ENCODE data around the gene ATG13.
A peak's percentile ranks its signal among the peaks of the same experiment; 100 is the strongest.
"Not testable (repeated sequence)": the region's sequence is repeated elsewhere in the genome, so short reads cannot be mapped to it uniquely, and the experiment has no call there.

ATG13 gene

GRCh38 chr11:46694607-46695006 is 77.3 kb downstream of the ATG13 start:
- DNase-seq (ENCODE audit: low read depth in 2 of 2, low spot score in 1 of 2): no peak

GRCh38 chr11:46695345-46696211 is 78.2 kb downstream of the ATG13 start:
- no peak for DNase-seq (ENCODE audit: low read depth in 2 of 2, low spot score in 1 of 2)

GRCh38 chr11:46696212-46696558 is 78.8 kb downstream of the ATG13 start:
- DNase-seq (ENCODE audit: low read depth in 2 of 2, low spot score in 1 of 2): no peak

- DNase-seq (ENCODE audit: low read depth in 2 of 2, low spot score in 1 of 2): no peak
Observed at GRCh38 chr11:46697303-46697702, 80.0 kb downstream of the ATG13 start.

- no peak for DNase-seq (ENCODE audit: low read depth in 2 of 2, low spot score in 1 of 2)
Observed at GRCh38 chr11:46697723-46698122, 80.4 kb downstream of the ATG13 start.

- no peak for DNase-seq (ENCODE audit: low read depth in 2 of 2, low spot score in 1 of 2)
Observed at GRCh38 chr11:46698597-46698996, 81.2 kb downstream of the ATG13 start.

- DNase-seq (ENCODE audit: low read depth in 2 of 2, low spot score in 1 of 2): peak; percentile 98
Observed at GRCh38 chr11:46700241-46701077, 83.1 kb downstream of the ATG13 start, which contains the start of the genes ARHGAP1 and ZNF408. TSS of gene ARHGAP1 (minus strand) at chr11:46700619. CDS start at chr11:46696107, 4,512 bp downstream. TSS of gene ZNF408 (plus strand) at chr11:46701031. CDS start at chr11:46701048, 17 bp downstream.

GRCh38 chr11:46701078-46701654 is 83.8 kb downstream of the ATG13 start:
- DNase-seq (ENCODE audit: low read depth in 2 of 2, low spot score in 1 of 2): no peak

GRCh38 chr11:46705070-46705688 is 87.8 kb downstream of the ATG13 start:
- DNase-seq (ENCODE audit: low read depth in 2 of 2, low spot score in 1 of 2): no peak

- DNase-seq (ENCODE audit: low read depth in 2 of 2, low spot score in 1 of 2): no peak
Observed at GRCh38 chr11:46706886-46707285, 89.5 kb downstream of the ATG13 start.

- DNase-seq (ENCODE audit: low read depth in 2 of 2, low spot score in 1 of 2): not testable (repeated sequence)
Observed at GRCh38 chr11:46709351-46709750, 92.0 kb downstream of the ATG13 start.

GRCh38 chr11:46710821-46711269 is 93.5 kb downstream of the ATG13 start:
- no peak for DNase-seq (ENCODE audit: low read depth in 2 of 2, low spot score in 1 of 2)

GRCh38 chr11:46711303-46711702 is 94.0 kb downstream of the ATG13 start:
- DNase-seq (ENCODE audit: low read depth in 2 of 2, low spot score in 1 of 2): no peak

- no peak for DNase-seq (ENCODE audit: low read depth in 2 of 2, low spot score in 1 of 2)
Observed at GRCh38 chr11:46712874-46713576, 95.7 kb downstream of the ATG13 start.

- DNase-seq (ENCODE audit: low read depth in 2 of 2, low spot score in 1 of 2): not testable (repeated sequence)
Observed at GRCh38 chr11:46717825-46718154, 100.4 kb downstream of the ATG13 start.

GRCh38 chr11:46718155-46719019 is 101.0 kb downstream of the ATG13 start:
- DNase-seq (ENCODE audit: low read depth in 2 of 2, low spot score in 1 of 2): no peak

- no peak for DNase-seq (ENCODE audit: low read depth in 2 of 2, low spot score in 1 of 2)
Observed at GRCh38 chr11:46719048-46719542, 101.7 kb downstream of the ATG13 start, which contains the start of gene F2. TSS of gene F2 (plus strand) at chr11:46719213. CDS start at chr11:46719236, 23 bp downstream.

- DNase-seq (ENCODE audit: low read depth in 2 of 2, low spot score in 1 of 2): no peak
Observed at GRCh38 chr11:46719543-46720218, 102.3 kb downstream of the ATG13 start.

GRCh38 chr11:46721286-46721685 is 103.9 kb downstream of the ATG13 start:
- DNase-seq (ENCODE audit: low read depth in 2 of 2, low spot score in 1 of 2): no peak

All from stimulated activated CD8-positive, alpha-beta memory T cell treated with anti-CD3 and anti-CD28 coated beads, Interleukin-4, amount 100 ng/mL, for 1 hour (primary cell).